ENCODE results near the gene SETD1A.
A peak's percentile ranks its signal among the peaks of the same experiment; 100 is the strongest.

Gene SETD1A

GRCh38 chr16:30979170-30980022 is 21.8 kb downstream of the SETD1A start:
- H3K9ac ChIP-seq (ENCODE audit: low read length): no peak overlapping the region
- H3K27me3 ChIP-seq (ENCODE audit: control insufficient read depth, insufficient read depth, low read length): no peaks in the 10 kb centered on the region
- H3K9me3 ChIP-seq (ENCODE audit: control insufficient read depth, low read depth, low read length): no peaks in the 10 kb centered on the region
- no peaks in the 10 kb centered on the region for H3K4me1 ChIP-seq (ENCODE audit: control insufficient read depth, low read depth, low read length)
- H3K36me3 ChIP-seq (ENCODE audit: control insufficient read depth, low read depth, low read length): peaks cover 75% of the 10 kb centered on the region
- H3K27ac ChIP-seq (ENCODE audit: low read length): no peak overlapping the region
- no peak overlapping the region for H3K4me3 ChIP-seq (ENCODE audit: low read length)

- no peaks in the 10 kb centered on the region for H3K27me3 ChIP-seq (ENCODE audit: control insufficient read depth, insufficient read depth, low read length)
Observed at GRCh38 chr16:30980023-30980371, 22.4 kb downstream of the SETD1A start.

GRCh38 chr16:30980434-30980833 is 22.9 kb downstream of the SETD1A start:
- H3K4me1 ChIP-seq (ENCODE audit: control insufficient read depth, low read depth, low read length): no peaks in the 10 kb centered on the region
- peaks cover 65% of the 10 kb centered on the region for H3K36me3 ChIP-seq (ENCODE audit: control insufficient read depth, low read depth, low read length)

More at GRCh38 chr16:30980023-30980371, 22.4 kb downstream of the SETD1A start:
- Histone ChIP-seq H3K4me1 (ENCODE audit: control insufficient read depth, low read depth, low read length) (no peaks in the 10 kb centered on the region), H3K4me3 (ENCODE audit: low read length) (no peak overlapping the region), H3K27ac (ENCODE audit: low read length) (no peak overlapping the region), H3K9ac (ENCODE audit: low read length) (no peak overlapping the region), H3K36me3 (ENCODE audit: control insufficient read depth, low read depth, low read length) (peaks cover 69% of the 10 kb centered on the region), H3K9me3 (ENCODE audit: control insufficient read depth, low read depth, low read length) (no peaks in the 10 kb centered on the region)

GRCh38 chr16:30980959-30981358 is 23.4 kb downstream of the SETD1A start:
- no peaks in the 10 kb centered on the region for H3K27me3 ChIP-seq (ENCODE audit: control insufficient read depth, insufficient read depth, low read length)

More at GRCh38 chr16:30980434-30980833, 22.9 kb downstream of the SETD1A start:
- Histone ChIP-seq H3K9ac (ENCODE audit: low read length) (no peak overlapping the region), H3K27me3 (ENCODE audit: control insufficient read depth, insufficient read depth, low read length) (no peaks in the 10 kb centered on the region), H3K27ac (ENCODE audit: low read length) (no peak overlapping the region), H3K9me3 (ENCODE audit: control insufficient read depth, low read depth, low read length) (no peaks in the 10 kb centered on the region), H3K4me3 (ENCODE audit: low read length) (no peak overlapping the region)

GRCh38 chr16:30982548-30983288 is 25.2 kb downstream of the SETD1A start:
- Histone ChIP-seq H3K4me1 (ENCODE audit: control insufficient read depth, low read depth, low read length) (no peaks in the 10 kb centered on the region), H3K36me3 (ENCODE audit: control insufficient read depth, low read depth, low read length) (peaks cover 45% of the 10 kb centered on the region), H3K27ac (ENCODE audit: low read length) (no peak overlapping the region), H3K9ac (ENCODE audit: low read length) (no peak overlapping the region), H3K4me3 (ENCODE audit: low read length) (no peak overlapping the region), H3K27me3 (ENCODE audit: control insufficient read depth, insufficient read depth, low read length) (no peaks in the 10 kb centered on the region), H3K9me3 (ENCODE audit: control insufficient read depth, low read depth, low read length) (no peaks in the 10 kb centered on the region)

More at GRCh38 chr16:30980959-30981358, 23.4 kb downstream of the SETD1A start:
- Histone ChIP-seq H3K36me3 (ENCODE audit: control insufficient read depth, low read depth, low read length) (peaks cover 59% of the 10 kb centered on the region), H3K4me1 (ENCODE audit: control insufficient read depth, low read depth, low read length) (no peaks in the 10 kb centered on the region), H3K4me3 (ENCODE audit: low read length) (no peak overlapping the region), H3K9ac (ENCODE audit: low read length) (no peak overlapping the region), H3K9me3 (ENCODE audit: control insufficient read depth, low read depth, low read length) (no peaks in the 10 kb centered on the region), H3K27ac (ENCODE audit: low read length) (no peak overlapping the region)

- no peak overlapping the region for H3K27ac ChIP-seq (ENCODE audit: low read length)
- H3K4me1 ChIP-seq (ENCODE audit: control insufficient read depth, low read depth, low read length): no peaks in the 10 kb centered on the region
- peaks cover 42% of the 10 kb centered on the region for H3K36me3 ChIP-seq (ENCODE audit: control insufficient read depth, low read depth, low read length)
- H3K4me3 ChIP-seq (ENCODE audit: low read length): no peak overlapping the region
- H3K9ac ChIP-seq (ENCODE audit: low read length): no peak overlapping the region
- H3K9me3 ChIP-seq (ENCODE audit: control insufficient read depth, low read depth, low read length): no peaks in the 10 kb centered on the region
- no peaks in the 10 kb centered on the region for H3K27me3 ChIP-seq (ENCODE audit: control insufficient read depth, insufficient read depth, low read length)
Observed at GRCh38 chr16:30983289-30983889, 25.8 kb downstream of the SETD1A start.

- H3K9me3 ChIP-seq (ENCODE audit: control insufficient read depth, low read depth, low read length): no peaks in the 10 kb centered on the region
- no peak overlapping the region for H3K27ac ChIP-seq (ENCODE audit: low read length)
- H3K4me1 ChIP-seq (ENCODE audit: control insufficient read depth, low read depth, low read length): no peaks in the 10 kb centered on the region
- no peak overlapping the region for H3K4me3 ChIP-seq (ENCODE audit: low read length)
- H3K27me3 ChIP-seq (ENCODE audit: control insufficient read depth, insufficient read depth, low read length): no peaks in the 10 kb centered on the region
- peaks cover 39% of the 10 kb centered on the region for H3K36me3 ChIP-seq (ENCODE audit: control insufficient read depth, low read depth, low read length)
- H3K9ac ChIP-seq (ENCODE audit: low read length): no peak overlapping the region
Observed at GRCh38 chr16:30983898-30984610, 26.5 kb downstream of the SETD1A start.

- no peak within 1 kb of the TSS for H3K9ac ChIP-seq (ENCODE audit: low read length)
- H3K4me1 ChIP-seq (ENCODE audit: control insufficient read depth, low read depth, low read length): no peaks in the 10 kb centered on the region
- peaks cover 35% of the 10 kb centered on the region for H3K36me3 ChIP-seq (ENCODE audit: control insufficient read depth, low read depth, low read length)
- peak within 1 kb of the TSS; percentile 33 for H3K4me3 ChIP-seq (ENCODE audit: low read length)
- H3K9me3 ChIP-seq (ENCODE audit: control insufficient read depth, low read depth, low read length): no peaks in the 10 kb centered on the region
- H3K27ac ChIP-seq (ENCODE audit: low read length): no peak within 1 kb of the TSS
- no peaks in the 10 kb centered on the region for H3K27me3 ChIP-seq (ENCODE audit: control insufficient read depth, insufficient read depth, low read length)
Observed at GRCh38 chr16:30984669-30985400, 27.3 kb downstream of the SETD1A start, which contains the start of gene HSD3B7. Gene HSD3B7 (plus strand): TSS chr16:30985207. CDS start chr16:30985659, 452 bp downstream.

GRCh38 chr16:30985401-30986128 is 28.0 kb downstream of the SETD1A start:
- Histone ChIP-seq H3K36me3 (ENCODE audit: control insufficient read depth, low read depth, low read length) (peaks cover 29% of the 10 kb centered on the region), H3K4me3 (ENCODE audit: low read length) (peak overlapping the region; percentile 33), H3K27me3 (ENCODE audit: control insufficient read depth, insufficient read depth, low read length) (no peaks in the 10 kb centered on the region), H3K27ac (ENCODE audit: low read length) (no peak overlapping the region), H3K9me3 (ENCODE audit: control insufficient read depth, low read depth, low read length) (no peaks in the 10 kb centered on the region), H3K9ac (ENCODE audit: low read length) (no peak overlapping the region), H3K4me1 (ENCODE audit: control insufficient read depth, low read depth, low read length) (no peaks in the 10 kb centered on the region)
